HepG2 (cell line): ENCODE measurements around the gene DENND5B. TPM values are rescaled to one million over a fixed set of nuclear protein-coding genes. Genes with fewer than 3 reads are reported as not detected.

Experiments used
- ATF7-NPFF ChIP-seq: sonication (generic); formaldehyde crosslinking; IDR thresholded peaks from 2 replicates; pipeline ENCODE4 v1.8.1; 2023; ENCODE audit warnings: mild to moderate bottlenecking, low read depth, missing genetic modification reagents, moderate library complexity
- ELF4 ChIP-seq: sonication (generic); formaldehyde crosslinking; IDR thresholded peaks from 2 replicates; pipeline ENCODE4 v1.5.0; 2020; ENCODE audit warnings: missing genetic modification reagents, mild to moderate bottlenecking, moderate library complexity, borderline replicate concordance
- GABPA ChIP-seq, 2 experiments: IDR thresholded peaks; 2 replicates each; pipeline ENCODE4 v1.6.1; 2011 to 2016; ENCODE audit warnings: low read depth in 2 of 2, low read length in 1 of 2, missing biosample characterization in 1 of 2, missing genetic modification characterization in 1 of 2
- HIVEP1 ChIP-seq: sonication (generic); formaldehyde crosslinking; IDR thresholded peaks from 2 replicates; pipeline ENCODE4 v1.4.0; 2020; ENCODE audit warnings: mild to moderate bottlenecking, missing genetic modification reagents
- MAFF ChIP-seq: IDR thresholded peaks from 2 replicates; pipeline ENCODE4 v1.6.1; 2011; ENCODE audit warnings: low read depth, low read length, improper control_type of control experiment
- MXI1 ChIP-seq: IDR thresholded peaks from 3 replicates; pipeline ENCODE4 v1.6.1; 2012; ENCODE audit warnings: low read depth, low read length, inconsistent platforms, borderline replicate concordance
- PCBP2 ChIP-seq: fragments of 200-400 bp; formaldehyde crosslinking; optimal IDR thresholded peaks from 2 replicates; pipeline ENCODE3; 2018; ENCODE audit warnings: low read length, low read depth; ENCODE audit not compliant: poor library complexity, severe bottlenecking
- RAD21 ChIP-seq: fragments of 450-650 bp; formaldehyde crosslinking; IDR thresholded peaks from 2 replicates; pipeline ENCODE4 v1.5.0; 2020; ENCODE audit warnings: mild to moderate bottlenecking
- RARA ChIP-seq: IDR thresholded peaks from 2 replicates; pipeline ENCODE4 v1.6.1; 2016; ENCODE audit warnings: missing genetic modification reagents, missing compliant biosample characterization
- SMYD3 ChIP-seq: sonication (generic); formaldehyde crosslinking; IDR thresholded peaks from 2 replicates; pipeline ENCODE4 v1.8.1; 2023; ENCODE audit warnings: mild to moderate bottlenecking, missing genetic modification reagents
- YEATS2 ChIP-seq: sonication (generic); formaldehyde crosslinking; IDR thresholded peaks from 2 replicates; pipeline ENCODE4 v1.4.0; 2020; ENCODE audit warnings: missing genetic modification reagents, borderline replicate concordance
- ZSCAN21 ChIP-seq: sonication (generic); formaldehyde crosslinking; IDR thresholded peaks from 2 replicates; pipeline ENCODE4 v1.8.0; 2022; ENCODE audit warnings: mild to moderate bottlenecking, missing genetic modification reagents, moderate library complexity, borderline replicate concordance
- polyA plus RNA-seq, 8 experiments: library from polyadenylated mRNA; depleted of rRNA in 3 of 8; stranded (reverse) in 7 of 8; unstranded in 1 of 8; fragments of >200 nt; fragmentation: Illumina TruSeq in 4 of 8; extraction: Trizol in 4 of 8; gene quantifications; 2 replicates each; pipeline versions ENCODE4 v1.2.1 to v1.2.3, GENCODE V29; 2011 to 2016; ENCODE audit warnings: low read depth in 4 of 8, missing spikeins in 1 of 8, mixed read lengths in 1 of 8; ENCODE audit not compliant: insufficient read depth in 1 of 8
- total RNA-seq, 5 experiments: library from RNA; depleted of rRNA; stranded (reverse); fragments of >200 nt; fragmentation: Illumina TruSeq; extraction: Trizol; gene quantifications; 2 replicates each; pipeline ENCODE4 v1.2.3, GENCODE V29; 2016; ENCODE audit warnings: low read depth in 1 of 5
- TF ChIP-seq, protein P1 (sequence below): sonication (generic); formaldehyde crosslinking; IDR thresholded peaks from 2 replicates; pipeline ENCODE4 v1.9.0; 2021; ENCODE audit warnings: mild to moderate bottlenecking, missing genetic modification reagents
- TF ChIP-seq, protein P2 (sequence below): sonication (generic); formaldehyde crosslinking; IDR thresholded peaks from 2 replicates; pipeline ENCODE4 v1.4.0; 2020; ENCODE audit warnings: missing genetic modification reagents
- TF ChIP-seq, protein P3 (sequence below): IDR thresholded peaks from 2 replicates; pipeline ENCODE4 v1.4.0; 2020; ENCODE audit warnings: mild to moderate bottlenecking, missing genetic modification reagents
- TF ChIP-seq, protein P4 (sequence below), 2 experiments: sonication (generic) in 1 of 2; formaldehyde crosslinking in 1 of 2; IDR thresholded peaks; 2 replicates each; pipeline versions ENCODE4 v1.5.1 to v1.6.1; 2011 to 2020; ENCODE audit warnings: borderline replicate concordance in 1 of 2, low read depth in 1 of 2, low read length in 1 of 2, mild to moderate bottlenecking in 1 of 2, missing genetic modification reagents in 1 of 2, moderate library complexity in 1 of 2

The DENND5B gene
- total and polyA plus RNA-seq, 2 of the 13 experiments (the other 11 are each of a cell fraction or from before 2014, with no cell fraction given): 14.7 to 18.7 TPM

DNA sequence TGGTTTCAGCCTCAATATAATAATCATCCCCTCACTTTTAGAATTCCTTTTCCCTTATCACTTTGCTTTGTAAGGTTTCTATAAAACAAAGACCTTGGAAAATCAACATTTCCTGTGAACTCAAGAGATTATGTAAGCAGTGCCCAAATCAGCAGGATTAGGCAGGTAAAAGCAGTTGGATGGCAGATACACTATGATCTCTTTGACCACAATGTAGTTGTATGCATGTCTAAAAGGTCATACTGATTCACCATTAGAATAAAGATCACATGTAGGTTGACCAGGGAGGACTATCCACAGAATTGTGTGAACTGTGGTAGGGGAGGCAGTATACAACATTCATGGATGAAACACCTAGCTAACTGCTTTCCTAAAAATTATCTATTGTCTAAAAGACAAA, 57.5 kb downstream of the DENND5B start (continued):
- TF ChIP-seq, protein P1, sequence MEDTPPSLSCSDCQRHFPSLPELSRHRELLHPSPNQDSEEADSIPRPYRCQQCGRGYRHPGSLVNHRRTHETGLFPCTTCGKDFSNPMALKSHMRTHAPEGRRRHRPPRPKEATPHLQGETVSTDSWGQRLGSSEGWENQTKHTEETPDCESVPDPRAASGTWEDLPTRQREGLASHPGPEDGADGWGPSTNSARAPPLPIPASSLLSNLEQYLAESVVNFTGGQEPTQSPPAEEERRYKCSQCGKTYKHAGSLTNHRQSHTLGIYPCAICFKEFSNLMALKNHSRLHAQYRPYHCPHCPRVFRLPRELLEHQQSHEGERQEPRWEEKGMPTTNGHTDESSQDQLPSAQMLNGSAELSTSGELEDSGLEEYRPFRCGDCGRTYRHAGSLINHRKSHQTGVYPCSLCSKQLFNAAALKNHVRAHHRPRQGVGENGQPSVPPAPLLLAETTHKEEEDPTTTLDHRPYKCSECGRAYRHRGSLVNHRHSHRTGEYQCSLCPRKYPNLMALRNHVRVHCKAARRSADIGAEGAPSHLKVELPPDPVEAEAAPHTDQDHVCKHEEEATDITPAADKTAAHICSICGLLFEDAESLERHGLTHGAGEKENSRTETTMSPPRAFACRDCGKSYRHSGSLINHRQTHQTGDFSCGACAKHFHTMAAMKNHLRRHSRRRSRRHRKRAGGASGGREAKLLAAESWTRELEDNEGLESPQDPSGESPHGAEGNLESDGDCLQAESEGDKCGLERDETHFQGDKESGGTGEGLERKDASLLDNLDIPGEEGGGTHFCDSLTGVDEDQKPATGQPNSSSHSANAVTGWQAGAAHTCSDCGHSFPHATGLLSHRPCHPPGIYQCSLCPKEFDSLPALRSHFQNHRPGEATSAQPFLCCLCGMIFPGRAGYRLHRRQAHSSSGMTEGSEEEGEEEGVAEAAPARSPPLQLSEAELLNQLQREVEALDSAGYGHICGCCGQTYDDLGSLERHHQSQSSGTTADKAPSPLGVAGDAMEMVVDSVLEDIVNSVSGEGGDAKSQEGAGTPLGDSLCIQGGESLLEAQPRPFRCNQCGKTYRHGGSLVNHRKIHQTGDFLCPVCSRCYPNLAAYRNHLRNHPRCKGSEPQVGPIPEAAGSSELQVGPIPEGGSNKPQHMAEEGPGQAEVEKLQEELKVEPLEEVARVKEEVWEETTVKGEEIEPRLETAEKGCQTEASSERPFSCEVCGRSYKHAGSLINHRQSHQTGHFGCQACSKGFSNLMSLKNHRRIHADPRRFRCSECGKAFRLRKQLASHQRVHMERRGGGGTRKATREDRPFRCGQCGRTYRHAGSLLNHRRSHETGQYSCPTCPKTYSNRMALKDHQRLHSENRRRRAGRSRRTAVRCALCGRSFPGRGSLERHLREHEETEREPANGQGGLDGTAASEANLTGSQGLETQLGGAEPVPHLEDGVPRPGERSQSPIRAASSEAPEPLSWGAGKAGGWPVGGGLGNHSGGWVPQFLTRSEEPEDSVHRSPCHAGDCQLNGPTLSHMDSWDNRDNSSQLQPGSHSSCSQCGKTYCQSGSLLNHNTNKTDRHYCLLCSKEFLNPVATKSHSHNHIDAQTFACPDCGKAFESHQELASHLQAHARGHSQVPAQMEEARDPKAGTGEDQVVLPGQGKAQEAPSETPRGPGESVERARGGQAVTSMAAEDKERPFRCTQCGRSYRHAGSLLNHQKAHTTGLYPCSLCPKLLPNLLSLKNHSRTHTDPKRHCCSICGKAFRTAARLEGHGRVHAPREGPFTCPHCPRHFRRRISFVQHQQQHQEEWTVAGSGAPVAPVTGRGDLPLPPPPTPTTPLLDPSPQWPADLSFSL (CRISPR knock-in tag): no peak
- TF ChIP-seq, protein P2, sequence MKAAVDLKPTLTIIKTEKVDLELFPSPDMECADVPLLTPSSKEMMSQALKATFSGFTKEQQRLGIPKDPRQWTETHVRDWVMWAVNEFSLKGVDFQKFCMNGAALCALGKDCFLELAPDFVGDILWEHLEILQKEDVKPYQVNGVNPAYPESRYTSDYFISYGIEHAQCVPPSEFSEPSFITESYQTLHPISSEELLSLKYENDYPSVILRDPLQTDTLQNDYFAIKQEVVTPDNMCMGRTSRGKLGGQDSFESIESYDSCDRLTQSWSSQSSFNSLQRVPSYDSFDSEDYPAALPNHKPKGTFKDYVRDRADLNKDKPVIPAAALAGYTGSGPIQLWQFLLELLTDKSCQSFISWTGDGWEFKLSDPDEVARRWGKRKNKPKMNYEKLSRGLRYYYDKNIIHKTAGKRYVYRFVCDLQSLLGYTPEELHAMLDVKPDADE: no peak
- TF ChIP-seq RAD21 (CRISPR knock-in tag) (no peak), GABPA (IDR thresholded peaks at IDR 0.05; ENCODE audit: low read depth, low read length) (no peak), GABPA (CRISPR knock-in tag; IDR thresholded peaks at IDR 0.05; ENCODE audit: low read depth) (no peak), MXI1 (no peak), YEATS2 (CRISPR knock-in tag) (no peak), SMYD3 (CRISPR knock-in tag) (no peak), HIVEP1 (CRISPR knock-in tag) (no peak), MAFF (no peak), ATF7-NPFF (CRISPR knock-in tag) (no peak), PCBP2 (no peak), RARA (CRISPR knock-in tag) (peak; percentile 33; the same call in 1 of the 2 replicates), ELF4 (CRISPR knock-in tag) (no peak), ZSCAN21 (no peak)
- TF ChIP-seq, protein P3, sequence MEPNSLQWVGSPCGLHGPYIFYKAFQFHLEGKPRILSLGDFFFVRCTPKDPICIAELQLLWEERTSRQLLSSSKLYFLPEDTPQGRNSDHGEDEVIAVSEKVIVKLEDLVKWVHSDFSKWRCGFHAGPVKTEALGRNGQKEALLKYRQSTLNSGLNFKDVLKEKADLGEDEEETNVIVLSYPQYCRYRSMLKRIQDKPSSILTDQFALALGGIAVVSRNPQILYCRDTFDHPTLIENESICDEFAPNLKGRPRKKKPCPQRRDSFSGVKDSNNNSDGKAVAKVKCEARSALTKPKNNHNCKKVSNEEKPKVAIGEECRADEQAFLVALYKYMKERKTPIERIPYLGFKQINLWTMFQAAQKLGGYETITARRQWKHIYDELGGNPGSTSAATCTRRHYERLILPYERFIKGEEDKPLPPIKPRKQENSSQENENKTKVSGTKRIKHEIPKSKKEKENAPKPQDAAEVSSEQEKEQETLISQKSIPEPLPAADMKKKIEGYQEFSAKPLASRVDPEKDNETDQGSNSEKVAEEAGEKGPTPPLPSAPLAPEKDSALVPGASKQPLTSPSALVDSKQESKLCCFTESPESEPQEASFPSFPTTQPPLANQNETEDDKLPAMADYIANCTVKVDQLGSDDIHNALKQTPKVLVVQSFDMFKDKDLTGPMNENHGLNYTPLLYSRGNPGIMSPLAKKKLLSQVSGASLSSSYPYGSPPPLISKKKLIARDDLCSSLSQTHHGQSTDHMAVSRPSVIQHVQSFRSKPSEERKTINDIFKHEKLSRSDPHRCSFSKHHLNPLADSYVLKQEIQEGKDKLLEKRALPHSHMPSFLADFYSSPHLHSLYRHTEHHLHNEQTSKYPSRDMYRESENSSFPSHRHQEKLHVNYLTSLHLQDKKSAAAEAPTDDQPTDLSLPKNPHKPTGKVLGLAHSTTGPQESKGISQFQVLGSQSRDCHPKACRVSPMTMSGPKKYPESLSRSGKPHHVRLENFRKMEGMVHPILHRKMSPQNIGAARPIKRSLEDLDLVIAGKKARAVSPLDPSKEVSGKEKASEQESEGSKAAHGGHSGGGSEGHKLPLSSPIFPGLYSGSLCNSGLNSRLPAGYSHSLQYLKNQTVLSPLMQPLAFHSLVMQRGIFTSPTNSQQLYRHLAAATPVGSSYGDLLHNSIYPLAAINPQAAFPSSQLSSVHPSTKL (CRISPR knock-in tag): 0 out of 2 replicates have a peak, but pooled peaks have one; percentile 32
- TF ChIP-seq, protein P4, sequence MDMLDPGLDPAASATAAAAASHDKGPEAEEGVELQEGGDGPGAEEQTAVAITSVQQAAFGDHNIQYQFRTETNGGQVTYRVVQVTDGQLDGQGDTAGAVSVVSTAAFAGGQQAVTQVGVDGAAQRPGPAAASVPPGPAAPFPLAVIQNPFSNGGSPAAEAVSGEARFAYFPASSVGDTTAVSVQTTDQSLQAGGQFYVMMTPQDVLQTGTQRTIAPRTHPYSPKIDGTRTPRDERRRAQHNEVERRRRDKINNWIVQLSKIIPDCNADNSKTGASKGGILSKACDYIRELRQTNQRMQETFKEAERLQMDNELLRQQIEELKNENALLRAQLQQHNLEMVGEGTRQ (IDR thresholded peaks at IDR 0.05; ENCODE audit: low read depth, low read length): no peak
- TF ChIP-seq, protein P4 (CRISPR knock-in tag; IDR thresholded peaks at IDR 0.05; ENCODE audit: borderline replicate concordance): no peak
